NK-92 treated with Interleukin-12 subunit alpha and Interleukin-12 subunit beta, amount 100 ng/mL, for 24 hours (cell line): Measurements from ENCODE around the gene PCDHA5.

Experiments used
- DNase-seq: peaks from one replicate; lab custom pipeline; 2025; lab: John Stamatoyannopoulos, UW

Gene PCDHA5

DNA sequence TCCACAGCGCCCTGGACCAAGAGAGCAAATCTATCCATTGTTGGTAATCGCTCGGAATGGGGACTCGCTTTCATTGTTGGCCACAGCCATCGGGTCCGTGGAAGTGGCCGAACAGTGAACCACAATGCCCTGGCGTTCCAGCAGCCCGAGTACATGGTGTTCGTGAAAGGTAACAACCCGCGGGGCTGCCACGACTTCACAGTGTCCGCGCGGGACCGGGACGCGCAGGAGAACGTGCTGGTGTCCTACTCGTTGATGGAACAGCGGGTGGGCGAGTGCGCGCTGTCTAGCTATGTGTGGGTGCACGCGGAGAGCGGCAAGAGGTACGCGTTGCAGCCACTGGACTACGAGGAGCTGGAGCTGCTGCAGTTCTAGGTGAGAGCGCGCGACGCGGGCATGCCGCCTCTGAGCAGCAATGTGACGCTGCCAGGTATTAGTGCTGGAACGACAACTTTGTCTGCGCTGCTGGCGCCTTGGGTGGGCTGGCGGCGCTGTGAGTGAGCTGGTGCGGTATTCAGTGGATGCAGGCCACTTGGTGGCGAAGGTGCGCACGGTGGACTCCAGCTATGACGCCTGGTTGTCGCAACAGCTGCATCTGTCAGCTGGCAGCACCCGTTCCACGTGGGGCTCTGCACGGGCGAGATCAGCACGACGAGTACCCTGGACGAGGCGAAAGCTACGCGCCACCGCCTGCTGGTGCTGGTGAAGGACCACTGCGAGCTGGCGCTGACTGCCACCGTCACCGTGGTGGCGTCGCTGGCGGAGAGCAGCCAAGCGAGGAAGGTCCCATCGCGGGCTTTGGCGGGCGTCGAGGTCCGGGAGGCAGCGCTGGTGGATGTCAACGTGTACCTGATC lies 41.3 kb downstream of the PCDHA5 start:
- DNase-seq: no peak

DNA sequence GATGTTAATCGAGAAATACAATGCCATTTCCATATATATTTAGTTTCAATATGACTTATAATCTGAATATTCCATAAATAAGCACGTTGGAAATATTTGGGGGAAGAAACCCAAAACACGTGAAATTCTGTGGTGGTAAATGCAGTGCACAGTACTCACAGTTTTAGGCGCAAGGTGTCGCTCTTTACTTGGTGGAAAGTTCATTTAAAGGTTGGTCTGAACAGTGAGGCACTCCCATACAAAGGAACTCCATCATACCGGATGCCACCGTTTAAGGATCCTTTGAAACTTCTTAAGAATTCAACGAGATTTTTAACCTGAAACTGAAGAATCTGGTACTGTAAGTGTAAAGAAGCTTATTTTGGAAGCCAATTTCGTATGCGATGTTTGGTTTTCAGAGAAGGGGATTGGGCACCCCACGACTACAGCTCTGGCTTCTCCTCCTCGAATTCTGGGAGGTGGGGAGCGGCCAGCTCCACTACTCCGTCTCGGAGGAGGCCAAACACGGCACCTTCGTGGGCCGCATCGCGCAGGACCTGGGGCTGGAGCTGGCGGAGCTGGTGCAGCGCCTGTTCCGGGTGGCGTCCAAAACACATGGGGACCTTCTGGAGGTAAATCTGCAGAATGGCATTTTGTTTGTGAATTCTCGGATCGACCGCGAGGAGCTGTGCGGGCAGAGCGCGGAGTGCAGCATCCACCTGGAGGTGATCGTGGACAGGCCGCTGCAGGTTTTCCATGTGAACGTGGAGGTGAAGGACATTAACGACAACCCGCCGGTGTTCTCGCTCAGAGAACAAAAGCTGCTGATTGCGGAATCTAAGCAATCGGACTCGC lies 47.5 kb downstream of the PCDHA5 start, which contains the start of gene PCDHA11:
Gene PCDHA11 (plus strand): TSS at position 237 of the 834 bp plus-strand sequence. CDS start 147 bp downstream, at position 384.
- no peak for DNase-seq

DNA sequence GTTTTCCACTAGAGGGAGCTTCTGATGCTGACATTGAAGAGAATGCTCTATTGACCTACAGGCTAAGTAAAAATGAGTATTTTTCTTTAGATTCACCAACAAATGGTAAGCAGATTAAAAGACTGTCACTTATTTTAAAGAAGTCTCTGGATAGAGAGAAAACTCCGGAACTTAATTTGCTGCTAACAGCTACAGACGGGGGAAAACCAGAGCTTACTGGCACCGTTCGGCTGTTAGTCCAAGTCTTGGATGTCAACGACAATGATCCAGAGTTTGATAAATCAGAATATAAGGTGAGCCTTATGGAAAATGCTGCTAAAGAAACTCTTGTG lies 48.1 kb downstream of the PCDHA5 start:
- DNase-seq: no peak

DNA sequence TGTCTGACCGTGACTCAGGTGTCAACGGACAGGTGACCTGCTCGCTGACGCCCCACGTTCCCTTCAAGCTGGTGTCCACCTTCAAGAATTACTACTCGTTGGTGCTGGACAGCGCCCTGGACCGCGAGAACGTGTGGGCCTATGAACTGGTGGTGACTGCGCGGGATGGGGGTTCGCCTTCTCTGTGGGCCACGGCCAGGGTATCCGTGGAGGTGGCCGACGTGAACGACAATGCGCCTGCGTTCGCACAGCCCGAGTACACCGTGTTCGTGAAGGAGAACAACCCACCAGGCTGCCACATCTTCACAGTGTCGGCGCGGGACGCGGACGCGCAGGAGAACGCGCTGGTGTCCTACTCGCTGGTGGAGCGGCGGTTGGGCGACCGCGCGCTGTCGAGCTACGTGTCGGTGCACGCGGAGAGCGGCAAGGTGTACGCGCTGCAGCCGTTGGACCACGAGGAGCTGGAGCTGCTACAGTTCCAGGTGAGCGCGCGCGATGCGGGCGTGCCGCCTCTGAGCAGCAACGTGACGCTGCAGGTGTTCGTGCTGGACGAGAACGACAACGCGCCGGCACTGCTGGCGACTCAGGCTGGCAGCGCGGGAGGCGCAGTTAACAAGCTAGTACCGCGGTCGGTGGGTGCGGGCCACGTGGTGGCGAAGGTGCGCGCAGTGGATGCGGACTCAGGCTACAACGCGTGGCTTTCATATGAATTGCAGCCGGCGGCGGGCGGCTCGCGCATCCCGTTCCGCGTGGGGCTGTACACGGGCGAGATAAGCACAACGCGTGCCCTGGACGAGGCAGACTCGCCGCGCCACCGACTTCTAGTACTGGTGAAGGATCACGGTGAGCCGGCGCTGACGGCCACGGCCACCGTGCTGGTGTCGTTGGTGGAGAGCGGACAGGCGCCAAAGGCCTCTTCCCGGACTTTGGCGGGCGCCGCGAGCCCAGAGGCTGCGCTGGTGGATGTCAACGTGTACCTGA lies 49.1 kb downstream of the PCDHA5 start:
- no peak for DNase-seq
